ENCODE measurements around the gene CD164L2.

GRCh38 chr1:27346991-27347624 is 36.0 kb downstream of the CD164L2 start:
- no peak for TF ChIP-seq POLR2A (IDR thresholded peaks at IDR 0.05)
- no peak for TF ChIP-seq CTCF (IDR thresholded peaks at IDR 0.05)

Data from adrenal gland (tissue), 5 donors.